GM21576 (cell line): ENCODE data around the gene TFF2.

ENCODE experiments used
- ATAC-seq: cut with Tn5 transposase; IDR thresholded peaks from one replicate; pipeline ENCODE4 v1.9.1; 2021; ENCODE audit warnings: mild to moderate bottlenecking, moderate library complexity; ENCODE audit not compliant: unreplicated experiment

Gene TFF2

GRCh38 chr21:42308914-42309752 lies 41.7 kb downstream of the TFF2 start:
- ATAC-seq = no peak

GRCh38 chr21:42308161-42308913 lies 42.5 kb downstream of the TFF2 start:
- ATAC-seq = no peak

- ATAC-seq = no peak
These were observed 43.7 kb downstream of the TFF2 start for GRCh38 chr21:42307106-42307505.

- no peak for ATAC-seq
These were observed 44.3 kb downstream of the TFF2 start for GRCh38 chr21:42306366-42307035.

- no peak for ATAC-seq
These were observed 45.1 kb downstream of the TFF2 start for GRCh38 chr21:42305707-42306147.

GRCh38 chr21:42304556-42305454 lies 46.0 kb downstream of the TFF2 start:
- ATAC-seq = no peak

- ATAC-seq = no peak
These were observed 47.4 kb downstream of the TFF2 start for GRCh38 chr21:42303443-42303842.

GRCh38 chr21:42302794-42303193 lies 48.0 kb downstream of the TFF2 start:
- no peak for ATAC-seq

GRCh38 chr21:42302076-42302650 lies 48.6 kb downstream of the TFF2 start:
- ATAC-seq = no peak

GRCh38 chr21:42301371-42302075 lies 49.3 kb downstream of the TFF2 start:
- ATAC-seq = no peak

- ATAC-seq = no peak
These were observed 49.8 kb downstream of the TFF2 start for GRCh38 chr21:42300956-42301355.

GRCh38 chr21:42300045-42300583 lies 50.7 kb downstream of the TFF2 start:
- ATAC-seq = no peak

- ATAC-seq = no peak
These were observed 51.3 kb downstream of the TFF2 start for GRCh38 chr21:42299324-42300044.

GRCh38 chr21:42298657-42299056 lies 52.1 kb downstream of the TFF2 start:
- no peak for ATAC-seq

GRCh38 chr21:42298237-42298636 lies 52.6 kb downstream of the TFF2 start:
- no peak for ATAC-seq

GRCh38 chr21:42297377-42297776 lies 53.4 kb downstream of the TFF2 start:
- no peak for ATAC-seq

GRCh38 chr21:42296501-42296900 lies 54.3 kb downstream of the TFF2 start:
- ATAC-seq = no peak
